B cell (primary cell): ENCODE measurements around the gene ALKBH7. TPM values are rescaled to one million over a fixed set of nuclear protein-coding genes. Genes with fewer than 3 reads are reported as not detected.

Source experiments
- ATAC-seq: fragments of 200-7000 bp; cut with Tn5 transposase; one replicate; pipeline ENCODE4 v1.10.0; 2021; ENCODE audit warnings: low read depth, mild to moderate bottlenecking, moderate number of reproducible peaks, moderate library complexity
- CTCF ChIA-PET: fragments of 350-600 bp; sonication (Branson Sonifier 250); formaldehyde crosslinking; loops from one replicate; lab custom pipeline; 2021; ENCODE audit warnings: antibody characterized with exemption, inconsistent platforms; lab: Charles Lee
- POLR2A ChIA-PET: fragments of 350-600 bp; sonication (Branson Sonifier 250); formaldehyde crosslinking; loops from one replicate; lab custom pipeline; 2021; ENCODE audit warnings: antibody characterized with exemption; lab: Charles Lee
- DNase-seq: peaks from one replicate; pipeline ENCODE4 v3.0.0; 2013
- H2AFZ ChIP-seq: 2 replicates; pipeline ENCODE4 v1.6.1; 2012; ENCODE audit warnings: mild to moderate bottlenecking, low read depth, low read length; ENCODE audit not compliant: insufficient read depth, poor library complexity, severe bottlenecking
- H3K27ac ChIP-seq, 2 donors: 1 replicate in 1 of 2; 2 replicates in 1 of 2; pipeline ENCODE4 v1.5.1; 2012 to 2013; ENCODE audit warnings: low read length in 2 of 2, mild to moderate bottlenecking in 2 of 2, moderate library complexity in 1 of 2
- H3K27me3 ChIP-seq, 4 experiments: fragments of 200-600 bp in 1 of 4; sonication (generic) in 1 of 4; replicated peaks in 1 of 4; 1 replicate in 2 of 4; 2 replicates in 2 of 4; pipeline versions ENCODE4 v1.6.1 to v1.7.0; 2013 to 2016; ENCODE audit warnings: low read length in 3 of 4, mild to moderate bottlenecking in 2 of 4, mixed read lengths in 1 of 4, moderate library complexity in 1 of 4; ENCODE audit not compliant: insufficient read depth in 4 of 4, control insufficient read depth in 3 of 4; ENCODE audit errors: control extremely low read depth in 1 of 4
- H3K36me3 ChIP-seq, 2 experiments: replicated peaks in 1 of 2; 1 replicate in 1 of 2; 2 replicates in 1 of 2; pipeline versions ENCODE4 v1.6.1 to v1.7.1; 2013; ENCODE audit warnings: low read length in 1 of 2; ENCODE audit not compliant: insufficient read depth in 2 of 2, control insufficient read depth in 1 of 2; ENCODE audit errors: control extremely low read depth in 1 of 2, extremely low read depth in 1 of 2
- H3K4me1 ChIP-seq, 2 donors: fragments of 200-600 bp in 1 of 2; sonication (generic) in 1 of 2; 1 replicate in 1 of 2; 2 replicates in 1 of 2; pipeline versions ENCODE4 v1.5.1 to v1.6.1; 2013 to 2017; ENCODE audit warnings: low read length in 2 of 2; ENCODE audit not compliant: control insufficient read depth in 2 of 2, insufficient read depth in 2 of 2
- H3K4me2 ChIP-seq: replicated peaks from 2 replicates; pipeline ENCODE3; 2012; ENCODE audit warnings: mild to moderate bottlenecking, low read depth, low read length; ENCODE audit not compliant: poor library complexity, severe bottlenecking
- H3K4me3 ChIP-seq, 5 experiments: fragments of 200-600 bp in 1 of 5; sonication (generic) in 1 of 5; 1 replicate in 3 of 5; 2 replicates in 2 of 5; pipeline versions ENCODE4 v1.5.1 to v1.7.0; 2011 to 2016; ENCODE audit warnings: low read length in 4 of 5, mild to moderate bottlenecking in 4 of 5, low read depth in 2 of 5, control low read depth in 1 of 5, moderate library complexity in 1 of 5; ENCODE audit not compliant: insufficient read depth in 1 of 5; ENCODE audit errors: control extremely low read depth in 1 of 5, extremely low read depth in 1 of 5
- H3K79me2 ChIP-seq: fragments of 200-600 bp; sonication (generic); one replicate; pipeline ENCODE4 v1.6.0; 2016; ENCODE audit warnings: low read length; ENCODE audit not compliant: control insufficient read depth, insufficient read depth
- H3K9ac ChIP-seq: fragments of 200-600 bp; sonication (generic); 2 replicates; pipeline ENCODE4 v1.6.1; 2017; ENCODE audit warnings: mild to moderate bottlenecking, low read length, moderate library complexity
- H3K9me3 ChIP-seq, 3 donors: one replicate each; pipeline versions ENCODE4 v1.6.1 to v1.7.1; 2013; ENCODE audit warnings: low read length in 2 of 3; ENCODE audit not compliant: control insufficient read depth in 2 of 3, insufficient read depth in 1 of 3; ENCODE audit errors: control extremely low read depth in 1 of 3
- H4K20me1 ChIP-seq: 2 replicates; pipeline ENCODE4 v1.6.0; 2012; ENCODE audit warnings: mild to moderate bottlenecking, low read length; ENCODE audit not compliant: insufficient read depth, control insufficient read depth, poor library complexity, severe bottlenecking
- H3K27ac Mint-ChIP-seq: one replicate; pipeline ENCODE4 v1.8.0; 2021; ENCODE audit warnings: mixed read lengths
- H3K27me3 Mint-ChIP-seq: one replicate; pipeline ENCODE4 v1.8.0; 2021; ENCODE audit warnings: mixed read lengths
- H3K4me1 Mint-ChIP-seq: one replicate; pipeline ENCODE4 v1.8.0; 2021; ENCODE audit warnings: mixed read lengths
- H3K4me3 Mint-ChIP-seq: one replicate; pipeline ENCODE4 v1.8.0; 2021; ENCODE audit warnings: mixed read lengths
- H3K9me3 Mint-ChIP-seq: one replicate; pipeline ENCODE4 v1.8.0; 2022; ENCODE audit warnings: mixed read lengths; ENCODE audit not compliant: insufficient read depth
- CTCF ChIP-seq: fragments of 200-600 bp; IDR thresholded peaks from one replicate; pipeline ENCODE4 v1.8.0; 2022; ENCODE audit warnings: antibody characterized with exemption, mild to moderate bottlenecking
- EZH2 ChIP-seq: IDR thresholded peaks from 2 replicates; pipeline ENCODE4 v1.6.1; 2012; ENCODE audit warnings: borderline replicate concordance, low read depth, mild to moderate bottlenecking, moderate library complexity, low read length; ENCODE audit not compliant: insufficient read depth, poor library complexity, severe bottlenecking
- WGBS: methylation state at CpG from one replicate; pipeline ENCODE4 v1.1.5; 2013; ENCODE audit warnings: missing lambda C conversion rate; ENCODE audit not compliant: insufficient coverage; 5-methylcytosine and 5-hydroxymethylcytosine counted together
- intact Hi-C: fragments of 100-400 bp; cut with micrococcal nuclease; formaldehyde crosslinking; loops from one replicate; pipeline ENCODE4 v1.10.0; 2022
- polyA plus RNA-seq: library from polyadenylated mRNA; depleted of rRNA; stranded (reverse); fragments of >200 nt; gene quantifications from 2 replicates; pipeline ENCODE4 v1.2.3, GENCODE V29; 2012
- total RNA-seq, 2 donors: library from RNA; stranded (reverse); fragments of 120-200 nt in 1 of 2; gene quantifications; 1 replicate in 1 of 2; 2 replicates in 1 of 2; pipeline versions ENCODE4 v1.2.3 to v1.2.4, GENCODE V29; 2013 to 2022

ALKBH7 gene
- total and polyA plus RNA-seq, 2 donors (not counting 1 experiment from before 2014, with no cell fraction given) = 36.4 to 67.0 TPM

- 98% methylated on average over 19 of the region's 19 CpGs for WGBS
- Histone ChIP-seq H3K4me3 (no peak overlapping the region), H3K79me2 (peaks cover under 1% of the 10 kb centered on the region), H2AFZ (no peak overlapping the region), H3K27me3 (no peaks in the 10 kb centered on the region), H3K4me2 (no peak overlapping the region), H3K36me3 (peaks cover 1 to 66% of the 10 kb centered on the region in 2 experiments), H3K9ac (no peak overlapping the region), H3K9me3 (peaks cover 0 to 18% (median 0%) of the 10 kb centered on the region in 3 donors), H3K27ac (no peak overlapping the region), H4K20me1 (no peaks in the 10 kb centered on the region), H3K4me1 (no peaks in the 10 kb centered on the region)
- no peak overlapping the region for H3K4me3 Mint-ChIP-seq
- no peak for TF ChIP-seq EZH2
- TF ChIP-seq CTCF = no peak
- H3K4me1 Mint-ChIP-seq = no peaks in the 10 kb centered on the region
- intact Hi-C loops = no loop called here
- peaks cover 3% of the 10 kb centered on the region for H3K9me3 Mint-ChIP-seq
- DNase-seq (no peak), ATAC-seq (no peak)
- CTCF ChIA-PET = no interaction called here
- no peaks in the 10 kb centered on the region for H3K27me3 Mint-ChIP-seq
- H3K27ac Mint-ChIP-seq = no peak overlapping the region
- POLR2A ChIA-PET = interaction anchor here (0.5 kb wide), 1 partner anchor 466 kb away, joined by 3 read pairs; no protein-coding TSS in a partner anchor
These were observed 10.6 kb downstream of the ALKBH7 start for GRCh38 chr19:6383188-6383587.

- Mint-ChIP-seq H3K27me3 (no peaks in the 10 kb centered on the region), H3K4me1 (no peaks in the 10 kb centered on the region), H3K4me3 (no peak overlapping the region), H3K9me3 (peaks cover 3% of the 10 kb centered on the region), H3K27ac (no peak overlapping the region)
- Histone ChIP-seq H2AFZ (no peak overlapping the region), H3K36me3 (peaks cover 1 to 72% of the 10 kb centered on the region in 2 experiments), H4K20me1 (no peaks in the 10 kb centered on the region), H3K9ac (no peak overlapping the region), H3K9me3 (peaks cover 0 to 18% (median 0%) of the 10 kb centered on the region in 3 donors), H3K4me2 (no peak overlapping the region), H3K27me3 (no peaks in the 10 kb centered on the region), H3K79me2 (peaks cover 4% of the 10 kb centered on the region), H3K4me1 (no peaks in the 10 kb centered on the region), H3K4me3 (no peak overlapping the region), H3K27ac (no peak overlapping the region)
- ATAC-seq (no peak), DNase-seq (no peak)
- WGBS = 100% methylated on average over 1 of the region's 4 CpGs
- ChIA-PET POLR2A (no interaction called here), CTCF (no interaction called here)
- intact Hi-C loops = no loop called here
- TF ChIP-seq CTCF (no peak), EZH2 (no peak)
These were observed 11.8 kb downstream of the ALKBH7 start for GRCh38 chr19:6384381-6384780.
